Lower leg skin (tissue), 3 donors: ENCODE data around the gene METTL13.

ENCODE experiments used
- POLR2A ChIP-seq, 2 donors: fragments of 450-650 bp; IDR thresholded peaks; one replicate each; pipeline ENCODE4 v1.6.1; 2016 to 2017; ENCODE audit warnings: antibody characterized with exemption in 2 of 2, mild to moderate bottlenecking in 1 of 2, moderate library complexity in 1 of 2
- TF ChIP-seq, protein P1 (sequence below), 3 donors: fragments of 450-650 bp; IDR thresholded peaks; one replicate each; pipeline ENCODE4 v1.5.1; 2016; ENCODE audit warnings: antibody characterized with exemption in 3 of 3, mild to moderate bottlenecking in 3 of 3, moderate library complexity in 2 of 3

DNA sequence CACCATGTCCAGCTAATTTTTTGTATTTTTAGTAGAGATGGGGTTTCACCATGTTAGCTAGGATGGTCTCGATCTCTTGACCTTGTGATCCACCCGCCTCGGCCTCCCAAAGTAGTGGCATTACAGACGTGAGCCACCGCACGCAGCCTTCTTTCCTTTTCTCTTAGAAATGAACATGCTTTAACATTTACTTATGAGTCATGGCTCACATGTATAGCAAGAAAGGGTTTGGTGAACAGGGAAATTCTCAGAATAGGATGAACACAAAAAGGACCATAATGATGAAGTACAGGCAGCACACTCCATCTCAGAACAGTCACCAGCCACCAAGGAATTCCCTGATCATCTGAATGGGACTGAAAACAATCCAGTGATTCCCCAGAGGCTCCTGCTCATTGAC lies 30.2 kb upstream of the METTL13 start:
- TF ChIP-seq POLR2A (IDR thresholded peaks at IDR 0.05), result no peak
- TF ChIP-seq, protein P1, sequence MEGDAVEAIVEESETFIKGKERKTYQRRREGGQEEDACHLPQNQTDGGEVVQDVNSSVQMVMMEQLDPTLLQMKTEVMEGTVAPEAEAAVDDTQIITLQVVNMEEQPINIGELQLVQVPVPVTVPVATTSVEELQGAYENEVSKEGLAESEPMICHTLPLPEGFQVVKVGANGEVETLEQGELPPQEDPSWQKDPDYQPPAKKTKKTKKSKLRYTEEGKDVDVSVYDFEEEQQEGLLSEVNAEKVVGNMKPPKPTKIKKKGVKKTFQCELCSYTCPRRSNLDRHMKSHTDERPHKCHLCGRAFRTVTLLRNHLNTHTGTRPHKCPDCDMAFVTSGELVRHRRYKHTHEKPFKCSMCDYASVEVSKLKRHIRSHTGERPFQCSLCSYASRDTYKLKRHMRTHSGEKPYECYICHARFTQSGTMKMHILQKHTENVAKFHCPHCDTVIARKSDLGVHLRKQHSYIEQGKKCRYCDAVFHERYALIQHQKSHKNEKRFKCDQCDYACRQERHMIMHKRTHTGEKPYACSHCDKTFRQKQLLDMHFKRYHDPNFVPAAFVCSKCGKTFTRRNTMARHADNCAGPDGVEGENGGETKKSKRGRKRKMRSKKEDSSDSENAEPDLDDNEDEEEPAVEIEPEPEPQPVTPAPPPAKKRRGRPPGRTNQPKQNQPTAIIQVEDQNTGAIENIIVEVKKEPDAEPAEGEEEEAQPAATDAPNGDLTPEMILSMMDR (IDR thresholded peaks at IDR 0.05), result no peak
